Muscle of arm (tissue), 12 donors: ENCODE results near the gene GNAZ. TPM values are rescaled to one million over a fixed set of nuclear protein-coding genes. Genes with fewer than 3 reads are reported as not detected.

Experiments used
- DNase-seq: peaks from one replicate; pipeline ENCODE4 v3.0.0-alpha.2; 2013
- polyA plus RNA-seq, 12 donors: library from polyadenylated mRNA; unstranded; fragments of 120-200 nt; gene quantifications; one replicate each; pipeline ENCODE4 v1.2.1, GENCODE V29; 2013; ENCODE audit not compliant: insufficient read length in 12 of 12

GNAZ gene
- polyA plus RNA-seq, 12 donors, result 2.3 to 5.2 (median 3.1) TPM; not detected in 1

DNA sequence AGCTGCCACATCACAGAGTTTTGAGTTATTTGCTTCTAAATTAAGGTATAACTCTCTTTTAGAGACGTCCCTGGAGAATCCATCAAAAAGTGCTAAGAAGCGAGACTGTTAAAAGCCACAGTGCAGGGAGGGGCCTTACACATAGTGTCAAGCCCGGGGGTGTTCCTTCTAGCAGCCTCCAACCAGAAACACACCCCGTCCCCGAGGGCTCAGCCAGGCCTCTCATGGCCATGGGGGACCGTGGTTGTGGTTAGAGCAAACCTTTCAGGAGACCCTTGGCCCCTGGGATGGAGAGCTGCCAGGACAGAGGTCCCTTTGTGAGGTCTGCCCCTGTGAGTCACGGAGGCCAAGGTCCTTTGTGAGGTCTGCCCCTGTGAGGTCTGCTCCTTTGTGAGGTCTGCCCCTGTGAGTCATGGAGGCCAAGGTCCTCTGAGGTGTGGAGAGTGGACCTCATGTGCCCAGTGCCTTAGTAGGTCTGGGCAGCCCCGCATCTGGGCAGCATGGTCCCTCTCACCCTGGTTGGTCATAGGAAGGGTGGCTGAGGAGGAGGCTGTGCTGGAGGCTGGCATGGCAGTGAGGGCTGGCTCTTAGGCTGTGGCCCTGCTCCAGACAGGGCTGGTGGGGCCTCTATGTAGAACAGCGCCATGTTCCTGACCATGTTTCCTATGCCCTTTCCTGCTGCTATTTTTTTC, 5.4 kb downstream of the GNAZ start:
- DNase-seq, result no peak

DNA sequence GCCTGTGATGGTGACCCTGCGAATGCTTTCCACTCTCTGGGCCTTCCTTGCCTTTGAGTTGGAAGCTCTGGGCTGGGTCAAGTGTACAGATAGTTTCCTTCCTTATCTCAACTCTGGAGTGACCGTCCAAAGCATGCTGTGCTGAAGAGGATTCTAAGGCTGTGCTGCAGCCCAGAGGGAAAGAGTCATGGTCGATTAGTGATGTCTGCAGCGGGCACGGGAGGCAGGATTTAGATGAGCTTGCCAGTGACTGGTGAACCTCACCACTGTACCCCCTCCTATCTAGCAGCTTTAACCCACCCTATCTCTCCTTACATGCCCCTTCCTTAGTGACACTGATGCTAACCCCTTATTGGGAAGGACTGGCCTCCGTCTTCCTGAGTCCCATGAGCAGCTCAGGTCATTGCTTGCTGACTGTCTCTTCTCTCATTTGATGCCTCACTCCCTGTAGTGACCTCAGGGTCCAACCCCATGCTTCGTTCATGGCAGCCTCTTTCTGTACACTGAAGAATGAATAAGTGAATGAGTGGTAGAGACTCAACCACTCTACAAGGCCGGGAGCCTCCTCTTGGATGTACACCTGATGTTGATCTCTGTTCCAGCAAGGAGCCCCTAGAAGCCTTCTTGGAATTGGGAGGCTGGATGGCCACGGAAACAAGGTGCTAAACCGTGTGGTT, 6.7 kb downstream of the GNAZ start:
- DNase-seq, result no peak

- DNase-seq, result no peak
Observed at GRCh38 chr22:23077627-23078461, 7.5 kb downstream of the GNAZ start.

DNA sequence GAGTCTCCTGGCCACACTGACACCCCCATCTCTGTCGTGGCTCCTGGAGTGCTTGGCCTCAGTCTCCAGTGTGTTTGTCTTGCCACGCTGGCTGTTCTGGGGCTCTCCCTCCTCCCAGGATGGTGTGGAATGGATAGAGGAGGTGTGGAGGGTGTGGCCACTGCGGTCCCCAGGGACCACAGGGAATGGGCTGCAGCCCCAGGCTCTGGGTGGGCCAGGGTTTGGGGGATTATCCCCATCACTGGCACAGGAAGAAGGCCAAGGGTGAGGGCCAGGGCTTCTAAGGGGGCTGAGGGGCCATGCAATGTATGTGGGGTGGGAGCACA, 8.1 kb downstream of the GNAZ start:
- no peak for DNase-seq

GRCh38 chr22:23079240-23079768, 9.0 kb downstream of the GNAZ start:
- DNase-seq, result no peak

DNA sequence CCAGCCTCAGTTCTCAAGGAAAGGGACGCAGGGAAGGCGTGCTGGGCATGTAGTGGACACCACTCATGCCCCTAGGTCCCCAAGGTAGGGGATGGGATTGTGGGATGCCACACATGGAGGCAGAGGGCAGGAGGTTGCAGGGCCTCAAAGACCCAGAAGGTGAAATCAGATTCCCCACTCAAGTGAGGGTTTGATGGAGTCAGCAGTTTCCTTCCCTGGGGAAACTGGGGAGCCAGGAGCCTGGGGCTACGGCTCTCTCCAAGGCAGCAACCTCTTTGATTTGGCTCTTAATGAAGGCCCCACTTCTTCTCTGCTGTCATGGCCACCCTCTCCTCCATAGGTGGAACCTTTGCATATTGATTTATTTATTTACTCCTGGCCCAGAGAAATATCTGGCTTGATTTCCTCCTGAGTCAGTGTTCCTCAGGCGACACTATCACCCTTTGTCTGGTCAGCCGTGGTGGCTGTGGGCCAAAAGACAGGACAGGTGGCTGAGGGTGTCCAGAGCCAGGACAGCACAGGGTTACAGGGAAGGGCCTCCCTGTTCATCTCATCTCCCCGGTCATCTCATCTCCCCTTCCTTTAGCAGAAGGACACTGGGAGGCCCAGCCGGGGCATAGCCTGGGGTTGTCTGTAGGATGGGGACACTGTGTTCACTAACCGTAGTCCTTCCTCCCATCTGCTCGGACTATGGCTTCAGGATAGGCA, 9.6 kb downstream of the GNAZ start:
- DNase-seq, result no peak

GRCh38 chr22:23080613-23081290, 10.4 kb downstream of the GNAZ start:
- no peak for DNase-seq

DNA sequence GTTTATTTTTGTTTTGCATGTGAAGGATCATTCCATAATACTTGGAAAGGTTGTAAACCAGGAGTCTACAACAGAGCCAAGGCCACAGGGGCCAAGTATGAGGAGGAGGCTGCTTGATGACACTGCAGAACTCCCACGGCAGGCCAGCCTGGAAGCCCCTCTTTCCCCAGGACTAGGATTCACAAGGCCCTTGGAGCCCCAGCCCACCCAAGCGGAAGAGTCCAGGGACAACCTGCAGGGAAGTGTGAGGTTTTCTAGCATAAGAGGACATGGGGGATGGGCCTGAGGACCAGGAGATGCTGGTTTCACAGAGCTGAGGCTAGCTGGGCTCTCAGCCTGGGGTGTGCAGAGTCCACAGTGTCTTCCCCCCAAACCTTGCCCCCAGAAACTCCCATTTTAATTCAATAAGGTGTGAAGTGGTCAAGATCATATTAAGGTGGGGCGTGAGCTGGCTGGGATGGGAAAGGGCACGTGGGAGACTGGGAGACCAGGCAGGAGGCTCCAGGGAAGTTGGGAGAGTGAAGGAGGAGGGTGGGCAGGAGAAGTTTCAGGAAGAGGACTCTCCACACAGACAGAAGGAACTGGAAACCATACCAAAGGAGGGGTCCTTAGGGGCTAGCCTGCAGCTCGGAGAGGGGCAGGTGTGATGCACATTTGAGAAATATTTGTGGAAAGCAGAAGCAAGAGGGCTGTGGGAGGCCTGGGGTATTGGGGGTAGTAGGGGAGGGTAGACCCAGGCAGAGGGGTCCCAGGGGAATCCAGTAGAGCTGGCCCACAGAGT, 12.4 kb downstream of the GNAZ start:
- no peak for DNase-seq

DNA sequence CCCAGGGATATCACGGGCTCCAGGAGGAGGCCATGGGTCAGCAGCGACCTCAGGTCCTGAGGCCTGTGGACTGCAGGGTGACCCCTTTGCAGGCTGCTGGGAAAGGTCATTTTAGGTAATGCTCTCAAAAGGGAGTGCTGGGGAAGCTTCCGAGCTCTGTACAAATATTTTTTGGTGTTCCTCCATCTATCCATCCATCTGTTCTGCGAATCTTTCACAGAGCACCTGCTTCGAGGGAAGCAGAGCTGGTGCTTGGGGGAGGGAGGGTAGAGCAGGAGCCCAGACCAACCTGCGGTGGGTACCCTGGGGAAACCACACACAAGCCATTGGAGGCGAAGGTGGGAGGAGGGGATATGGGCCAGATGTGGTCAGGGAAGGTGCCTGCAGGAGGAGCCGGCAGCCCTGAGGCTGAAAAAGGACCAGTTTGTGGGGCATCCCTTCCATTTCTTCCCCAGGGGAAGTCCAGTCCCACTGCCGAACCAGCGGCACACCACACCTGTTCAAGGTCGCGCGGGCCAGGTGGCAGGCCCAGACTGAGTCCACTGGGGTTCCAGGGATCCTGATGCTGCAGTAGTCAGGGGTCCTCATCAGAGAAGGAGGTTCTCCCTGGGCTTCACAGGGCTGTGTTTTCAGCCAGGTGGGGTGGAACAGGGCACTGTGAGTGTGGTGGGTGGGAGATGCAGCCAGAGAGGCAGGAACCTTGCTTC, 13.1 kb downstream of the GNAZ start:
- no peak for DNase-seq

- no peak for DNase-seq
Observed at GRCh38 chr22:23084453-23085350, 14.4 kb downstream of the GNAZ start.

DNA sequence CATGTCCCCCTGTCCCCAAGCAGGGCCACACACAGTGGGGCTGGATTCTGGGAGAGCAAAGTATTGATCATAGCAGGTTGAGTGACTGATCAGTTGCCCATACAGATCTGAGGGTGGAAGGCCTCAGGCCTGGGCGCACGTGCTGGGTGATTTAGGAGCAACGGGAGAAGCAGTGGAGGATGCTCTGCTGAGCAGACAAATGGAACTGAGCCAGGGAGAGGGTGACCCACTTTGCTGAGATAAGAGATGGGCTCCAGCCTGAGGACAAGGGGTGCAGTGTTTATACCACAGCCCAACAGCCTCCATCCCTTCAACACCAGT, 15.0 kb downstream of the GNAZ start:
- DNase-seq, result no peak

DNA sequence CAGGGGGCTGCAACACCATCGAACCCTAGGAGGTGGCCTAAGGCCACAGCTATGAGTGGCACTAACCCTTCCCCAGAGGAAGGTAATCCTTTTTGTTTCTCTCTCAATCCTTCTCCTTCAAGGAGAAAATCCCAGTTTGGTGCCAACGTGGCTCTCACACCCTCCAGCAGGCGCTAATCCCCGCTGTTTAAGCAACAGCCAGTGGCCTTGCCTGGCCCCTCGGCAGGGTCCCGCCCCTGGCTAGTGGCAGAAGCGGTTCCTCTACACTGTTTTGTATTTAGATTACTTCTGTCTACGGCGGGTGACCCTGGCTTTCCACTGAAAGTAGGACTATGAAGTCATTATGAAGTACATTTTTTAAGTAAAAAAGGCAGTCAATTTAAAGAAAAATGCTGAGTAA, 15.5 kb downstream of the GNAZ start:
- no peak for DNase-seq

GRCh38 chr22:23086263-23086662, 15.9 kb downstream of the GNAZ start:
- no peak for DNase-seq

- no peak for DNase-seq
Observed at GRCh38 chr22:23086787-23087186, 16.5 kb downstream of the GNAZ start.

GRCh38 chr22:23088199-23088604, 17.9 kb downstream of the GNAZ start:
- DNase-seq, result no peak

GRCh38 chr22:23089010-23089409, 18.7 kb downstream of the GNAZ start:
- no peak for DNase-seq

DNA sequence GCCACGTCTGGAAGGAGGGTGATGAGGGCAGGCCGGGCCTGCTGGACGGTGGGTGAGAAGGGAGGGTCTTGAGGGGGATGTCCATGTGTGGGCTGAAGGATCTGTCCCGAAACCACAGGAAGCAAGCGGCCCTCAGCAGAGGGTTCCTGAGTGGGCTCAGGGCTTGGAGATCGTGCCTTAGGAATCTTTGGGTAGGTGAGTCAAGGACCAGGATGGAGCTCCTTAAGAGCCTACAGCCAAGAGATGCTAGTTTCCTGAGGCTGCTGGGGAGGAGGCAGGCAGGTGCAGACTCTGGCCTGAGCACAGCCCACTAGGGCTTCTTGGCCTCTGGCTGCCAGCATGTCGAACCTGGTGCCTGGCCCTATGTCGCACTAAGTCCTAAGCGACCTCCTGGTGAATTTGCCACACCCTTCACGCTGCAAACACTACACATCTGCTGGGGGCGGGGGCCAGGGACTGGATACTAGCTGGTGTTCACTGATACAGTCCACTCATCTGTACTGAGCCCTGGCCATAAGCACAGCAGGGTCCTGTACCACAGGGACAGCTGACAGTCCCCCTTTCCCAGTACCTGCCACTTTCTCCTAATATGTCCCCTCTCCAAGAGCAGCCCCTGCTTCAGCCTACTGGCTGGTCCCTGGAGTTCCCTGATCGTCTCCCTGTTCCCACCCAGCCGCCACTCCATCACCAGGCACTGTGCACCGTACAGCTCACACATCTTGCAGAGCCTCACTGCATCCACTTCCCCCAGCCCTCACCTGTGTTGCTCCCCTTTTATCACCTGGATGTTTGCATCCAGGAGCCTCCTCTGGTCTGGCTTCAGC, 19.5 kb downstream of the GNAZ start:
- DNase-seq, result no peak

DNA sequence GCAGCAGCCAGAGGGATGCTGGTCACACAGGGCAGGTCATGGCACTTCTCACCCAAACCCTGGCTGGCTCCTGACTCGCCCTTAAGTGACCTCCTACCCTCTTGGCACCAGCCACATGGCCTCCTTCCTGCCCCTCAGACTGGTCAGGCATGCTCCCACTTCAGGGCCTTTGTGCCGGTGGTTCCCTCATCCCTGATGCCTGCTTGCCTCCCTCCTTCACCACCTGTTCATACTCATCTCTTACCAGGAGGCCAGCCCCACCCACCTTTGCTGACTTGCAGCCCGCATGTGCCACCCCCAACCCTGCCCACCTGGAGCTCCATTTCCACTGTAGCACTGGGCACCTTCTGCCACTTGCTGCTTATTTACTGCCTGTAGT, 20.1 kb downstream of the GNAZ start:
- DNase-seq, result no peak
